Measurements from ENCODE around the gene LRRC42.
"Not testable (repeated sequence)": the region's sequence is repeated elsewhere in the genome, so short reads cannot be mapped to it uniquely, and the experiment has no call there.

DNA sequence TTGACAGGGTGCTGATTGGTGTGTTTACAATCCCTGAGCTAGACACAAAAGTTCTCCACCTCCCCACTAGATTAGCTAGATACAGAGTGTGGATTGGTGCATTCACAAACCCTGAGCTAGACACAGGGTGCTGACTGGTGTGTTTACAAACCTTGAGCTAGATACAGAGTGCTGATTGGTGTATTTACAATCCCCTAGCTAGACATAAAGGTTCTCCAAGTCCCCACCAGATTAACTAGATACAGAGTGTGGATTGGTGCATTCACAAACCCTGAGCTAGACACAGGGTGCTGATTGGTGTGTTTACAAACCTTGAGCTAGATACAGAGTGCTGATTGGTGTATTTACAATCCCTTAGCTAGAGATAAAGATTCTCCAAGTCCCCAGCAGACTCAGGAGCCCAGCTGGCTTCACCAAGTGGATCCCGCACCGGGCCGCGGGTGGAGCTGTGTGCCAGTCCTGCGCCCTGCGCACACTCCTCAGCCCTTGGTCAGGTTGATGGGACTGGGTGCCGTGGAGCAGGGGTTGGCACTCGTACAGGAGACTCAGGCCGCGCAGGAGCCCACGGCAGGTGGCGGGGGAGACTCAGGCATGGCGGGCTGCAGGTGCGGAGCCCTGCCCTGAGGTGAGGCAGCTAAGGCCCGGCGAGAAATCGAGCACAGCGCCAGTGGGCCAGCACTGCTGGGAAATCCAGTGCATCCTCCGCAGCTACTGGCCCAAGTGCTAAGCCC is 57.8 kb downstream of the LRRC42 start:
- TF ChIP-seq, protein P1, sequence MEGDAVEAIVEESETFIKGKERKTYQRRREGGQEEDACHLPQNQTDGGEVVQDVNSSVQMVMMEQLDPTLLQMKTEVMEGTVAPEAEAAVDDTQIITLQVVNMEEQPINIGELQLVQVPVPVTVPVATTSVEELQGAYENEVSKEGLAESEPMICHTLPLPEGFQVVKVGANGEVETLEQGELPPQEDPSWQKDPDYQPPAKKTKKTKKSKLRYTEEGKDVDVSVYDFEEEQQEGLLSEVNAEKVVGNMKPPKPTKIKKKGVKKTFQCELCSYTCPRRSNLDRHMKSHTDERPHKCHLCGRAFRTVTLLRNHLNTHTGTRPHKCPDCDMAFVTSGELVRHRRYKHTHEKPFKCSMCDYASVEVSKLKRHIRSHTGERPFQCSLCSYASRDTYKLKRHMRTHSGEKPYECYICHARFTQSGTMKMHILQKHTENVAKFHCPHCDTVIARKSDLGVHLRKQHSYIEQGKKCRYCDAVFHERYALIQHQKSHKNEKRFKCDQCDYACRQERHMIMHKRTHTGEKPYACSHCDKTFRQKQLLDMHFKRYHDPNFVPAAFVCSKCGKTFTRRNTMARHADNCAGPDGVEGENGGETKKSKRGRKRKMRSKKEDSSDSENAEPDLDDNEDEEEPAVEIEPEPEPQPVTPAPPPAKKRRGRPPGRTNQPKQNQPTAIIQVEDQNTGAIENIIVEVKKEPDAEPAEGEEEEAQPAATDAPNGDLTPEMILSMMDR (IDR thresholded peaks at IDR 0.05): not testable (repeated sequence)
- not testable (repeated sequence) for TF ChIP-seq POLR2A (IDR thresholded peaks at IDR 0.05)
